Measurements from ENCODE around the gene SLC38A1. TPM values are rescaled to one million over a fixed set of nuclear protein-coding genes. Genes with fewer than 3 reads are reported as not detected.

Gene SLC38A1
- total and polyA plus RNA-seq, 11 donors = 41.5 to 250 (median 157) TPM

GRCh38 chr12:46276756-46277155 lies 7.9 kb upstream of the SLC38A1 start:
- H3K27ac ChIP-seq = no peak overlapping the region
- ATAC-seq = no peak
- no peak for TF ChIP-seq CTCF (IDR thresholded peaks at IDR 0.05)
- TF ChIP-seq POLR2A (IDR thresholded peaks at IDR 0.05) = no peak
- WGBS, 4 donors = 72 to 80% (median 72%) methylated on average over 3 of the region's 3 CpGs
- DNase-seq = no peak
- H3K9me3 ChIP-seq = no peaks in the 10 kb centered on the region
- H3K4me3 ChIP-seq = no peak overlapping the region
- no peaks in the 10 kb centered on the region for H3K4me1 ChIP-seq
- intact Hi-C loops (cut with DNase I) = no loop called here
- H3K27me3 ChIP-seq = no peaks in the 10 kb centered on the region
- H3K36me3 ChIP-seq = no peaks in the 10 kb centered on the region

GRCh38 chr12:46271863-46272262 lies 3.0 kb upstream of the SLC38A1 start:
- TF ChIP-seq POLR2A (IDR thresholded peaks at IDR 0.05) (no peak), CTCF (IDR thresholded peaks at IDR 0.05) (no peak)
- ATAC-seq (no peak), DNase-seq (no peak)
- no peak overlapping the region for H3K27ac ChIP-seq
- H3K27me3 ChIP-seq = peaks cover 0 to 27% (median 0%) of the 10 kb centered on the region in 9 donors
- WGBS, 4 donors = 72 to 88% (median 78%) methylated on average over 2 of the region's 2 CpGs
- peaks cover 0 to 33% (median 11%) of the 10 kb centered on the region in 12 donors for H3K4me1 ChIP-seq
- H3K9me3 ChIP-seq = no peaks in the 10 kb centered on the region
- H3K4me3 ChIP-seq = no peak overlapping the region
- intact Hi-C loops (cut with DNase I) = no loop called here
- H3K36me3 ChIP-seq = no peaks in the 10 kb centered on the region

GRCh38 chr12:46269429-46270241 lies 792 bp upstream of the SLC38A1 start:
- Histone ChIP-seq H3K27ac (peak overlapping the region; percentile 47 to 91 (median 78)), H3K4me1 (peaks cover 0 to 51% (median 17%) of the 10 kb centered on the region in 12 donors), H3K27me3 (peaks cover 0 to 37% (median 0%) of the 10 kb centered on the region in 9 donors), H3K9me3 (no peaks in the 10 kb centered on the region), H3K4me3 (peak overlapping the region; percentile 44 to 75 (median 64)), H3K36me3 (no peaks in the 10 kb centered on the region)
- intact Hi-C loops (cut with DNase I) = loop anchor here in 7 of 10 donors (2.0 to 10.0 kb wide), 6 partner anchors 55 to 115 kb away; partner anchors contain the start of gene SLC38A2 (in 1 of the 7)
- TF ChIP-seq CTCF (IDR thresholded peaks at IDR 0.05) = no peak
- TF ChIP-seq POLR2A (IDR thresholded peaks at IDR 0.05) = no peak
- ATAC-seq (peak in 3 of 4 donors; percentile 17 to 63 (median 46)), DNase-seq (no peak)
- 26 to 58% (median 29%) methylated on average over 21 to 42 of the region's 42 CpGs for WGBS, 4 donors

- peaks cover 0 to 37% (median 0%) of the 10 kb centered on the region in 9 donors for H3K27me3 ChIP-seq
- H3K27ac ChIP-seq = peak overlapping the region; percentile 47 to 91 (median 78)
- H3K9me3 ChIP-seq = no peaks in the 10 kb centered on the region
- 0 to 1% (median 1%) methylated on average over 29 to 48 of the region's 48 CpGs for WGBS, 4 donors
- H3K36me3 ChIP-seq = no peaks in the 10 kb centered on the region
- H3K4me3 ChIP-seq = peak overlapping the region; percentile 44 to 75 (median 64)
- H3K4me1 ChIP-seq = peaks cover 0 to 67% (median 23%) of the 10 kb centered on the region in 12 donors
- TF ChIP-seq POLR2A (IDR thresholded peaks at IDR 0.05) = no peak
- no peak for TF ChIP-seq CTCF (IDR thresholded peaks at IDR 0.05)
- intact Hi-C loops (cut with DNase I) = loop anchor here in 7 of 10 donors (2.0 to 10.0 kb wide), 6 partner anchors 53 to 113 kb away; partner anchors contain the start of gene SLC38A2 (in 1 of the 7)
- ATAC-seq (peak in 3 of 4 donors; percentile 4 to 16 (median 13)), DNase-seq (peak in 1 of 5 donors; percentile 61)
These were observed 839 bp downstream of the SLC38A1 start for GRCh38 chr12:46267825-46268582.
